ENCODE results near the gene LDB1. TPM values are rescaled to one million over a fixed set of nuclear protein-coding genes. Genes with fewer than 3 reads are reported as not detected.

The LDB1 gene
- total RNA-seq, 8 experiments from 2014 or later, result 36.7 to 132 (median 85.4) TPM

DNA sequence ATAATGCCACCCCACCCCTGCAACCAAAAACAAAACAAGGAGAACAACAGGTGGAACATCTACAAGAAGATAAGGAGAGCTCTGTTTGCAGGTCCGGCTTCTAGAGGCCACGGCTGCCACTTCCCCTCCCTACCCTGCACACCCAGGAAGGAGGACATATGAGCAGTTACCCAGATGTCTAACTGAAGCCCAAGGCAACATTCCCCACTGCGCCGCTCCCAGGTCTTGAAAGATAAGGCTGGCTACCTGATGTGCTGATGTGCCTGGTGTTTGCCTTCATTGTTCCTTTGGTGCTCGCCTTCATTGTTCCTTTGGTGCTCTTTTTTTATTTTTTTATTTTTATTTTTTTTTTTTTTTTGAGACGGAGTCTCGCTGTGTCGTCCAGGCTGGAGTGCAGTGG, 34.0 kb downstream of the LDB1 start:
- in situ Hi-C loops (cut with MboI; ENCODE audit: low pct_unique_long_range_greater_than_20kb in 2 of 9, low sequenced_read_pairs in 9 of 9, unreplicated experiment in 9 of 9), result no loop called here
- WGBS, 10 experiments, result 84 to 100% (median 96%) methylated on average over 1 to 8 of the region's 8 CpGs

GRCh38 chr10:102085336-102085735, 34.8 kb downstream of the LDB1 start:
- in situ Hi-C loops (cut with MboI; ENCODE audit: low pct_unique_long_range_greater_than_20kb in 2 of 9, low sequenced_read_pairs in 9 of 9, unreplicated experiment in 9 of 9), result no loop called here
- no peak for ATAC-seq (replicated peaks in 6 of 8)
- Histone ChIP-seq H3K4me1 (replicated peaks in 1 of 2) (no peaks in the 10 kb centered on the region), H3K27ac (no peak overlapping the region), H3K4me3 (no peak overlapping the region)
- 42 to 100% (median 86%) methylated on average over 1 to 3 of the region's 3 CpGs for WGBS, 10 experiments

More for the DNA sequence above, 34.0 kb downstream of the LDB1 start:
- no peak for ATAC-seq (replicated peaks in 6 of 8)
- Histone ChIP-seq H3K4me1 (replicated peaks in 1 of 2) (no peaks in the 10 kb centered on the region), H3K4me3 (no peak overlapping the region), H3K27ac (no peak overlapping the region)

GRCh38 chr10:102083541-102083940, 36.6 kb downstream of the LDB1 start:
- WGBS, 10 experiments, result 50 to 100% (median 84%) methylated on average over 1 to 3 of the region's 3 CpGs; no CpG with 5 or more reads in 3 of the 10 experiments
- H3K4me3 ChIP-seq, result no peak overlapping the region
- in situ Hi-C loops (cut with MboI; ENCODE audit: low pct_unique_long_range_greater_than_20kb in 2 of 9, low sequenced_read_pairs in 9 of 9, unreplicated experiment in 9 of 9), result no loop called here

GRCh38 chr10:102072673-102073527, 47.3 kb downstream of the LDB1 start:
- H3K27ac ChIP-seq, result no peak overlapping the region
- H3K4me3 ChIP-seq, result no peak overlapping the region
- 50 to 100% (median 100%) methylated on average over 1 to 3 of the region's 4 CpGs; no CpG with 5 or more reads in 3 of the 10 experiments for WGBS, 10 experiments
- in situ Hi-C loops (cut with MboI; ENCODE audit: low pct_unique_long_range_greater_than_20kb in 2 of 9, low sequenced_read_pairs in 9 of 9, unreplicated experiment in 9 of 9), result no loop called here
- ATAC-seq (replicated peaks in 6 of 8), result peak; percentile 86 to 98 (median 94)
- no peaks in the 10 kb centered on the region for H3K4me1 ChIP-seq (replicated peaks in 1 of 2)

More at GRCh38 chr10:102083541-102083940, 36.6 kb downstream of the LDB1 start:
- ATAC-seq (replicated peaks in 6 of 8), result no peak
- no peaks in the 10 kb centered on the region for H3K4me1 ChIP-seq (replicated peaks in 1 of 2)
- H3K27ac ChIP-seq, result no peak overlapping the region

DNA sequence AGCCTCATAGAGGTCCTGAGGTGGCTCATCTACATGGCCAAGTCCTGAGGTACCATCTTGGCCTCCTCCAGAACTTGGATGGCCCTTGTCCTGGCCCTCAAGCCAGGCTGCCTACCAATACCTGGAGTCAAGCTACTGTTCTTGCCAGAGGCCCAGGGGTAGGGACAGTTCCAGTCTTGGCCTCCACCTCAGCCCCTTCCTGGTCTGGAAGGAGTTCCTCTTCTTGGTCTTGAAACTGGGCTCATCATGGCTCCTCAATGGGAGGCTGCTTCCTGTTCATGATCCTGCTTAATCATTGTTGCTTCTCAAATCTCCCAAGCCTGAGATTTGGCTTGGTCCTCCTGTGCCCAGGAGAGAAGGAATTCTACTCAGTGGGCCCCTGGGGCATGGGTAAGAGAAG, 51.1 kb downstream of the LDB1 start:
- no peak for ATAC-seq (replicated peaks in 6 of 8)

DNA sequence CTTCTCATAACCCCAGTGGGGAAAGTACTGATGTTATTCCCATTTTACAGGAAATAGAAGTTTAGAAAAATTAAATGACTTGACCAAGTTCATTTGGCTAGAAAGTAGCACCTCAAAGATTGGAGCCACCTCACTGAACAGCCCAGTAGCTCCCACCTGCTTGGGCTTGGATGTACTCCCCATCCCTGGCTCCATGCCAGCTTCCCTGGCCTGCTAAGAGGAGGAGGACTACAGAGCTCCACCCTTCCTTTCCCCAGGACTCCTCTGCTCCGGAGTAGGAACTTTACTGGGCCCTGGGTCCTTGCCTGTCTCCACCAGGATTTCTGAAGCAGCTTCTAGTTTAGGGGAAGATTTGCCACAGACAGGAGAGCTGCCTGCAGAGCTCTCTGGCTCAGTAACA, 52.0 kb downstream of the LDB1 start:
- no peak overlapping the region for H3K27ac ChIP-seq
- WGBS, 10 experiments, result 0 to 83% (median 17%) methylated on average over 1 of the region's 1 CpG; no CpG with 5 or more reads in 6 of the 10 experiments
- in situ Hi-C loops (cut with MboI; ENCODE audit: low pct_unique_long_range_greater_than_20kb in 2 of 9, low sequenced_read_pairs in 9 of 9, unreplicated experiment in 9 of 9), result no loop called here
- ATAC-seq (replicated peaks in 6 of 8), result no peak
- H3K4me1 ChIP-seq (replicated peaks in 1 of 2), result peaks cover 9 to 11% of the 10 kb centered on the region in 2 donors
- H3K4me3 ChIP-seq, result no peak overlapping the region

More for the DNA sequence above, 51.1 kb downstream of the LDB1 start:
- in situ Hi-C loops (cut with MboI; ENCODE audit: low pct_unique_long_range_greater_than_20kb in 2 of 9, low sequenced_read_pairs in 9 of 9, unreplicated experiment in 9 of 9), result no loop called here
- Histone ChIP-seq H3K4me1 (replicated peaks in 1 of 2) (peaks cover 9 to 11% of the 10 kb centered on the region in 2 donors), H3K27ac (no peak overlapping the region), H3K4me3 (no peak overlapping the region)

DNA sequence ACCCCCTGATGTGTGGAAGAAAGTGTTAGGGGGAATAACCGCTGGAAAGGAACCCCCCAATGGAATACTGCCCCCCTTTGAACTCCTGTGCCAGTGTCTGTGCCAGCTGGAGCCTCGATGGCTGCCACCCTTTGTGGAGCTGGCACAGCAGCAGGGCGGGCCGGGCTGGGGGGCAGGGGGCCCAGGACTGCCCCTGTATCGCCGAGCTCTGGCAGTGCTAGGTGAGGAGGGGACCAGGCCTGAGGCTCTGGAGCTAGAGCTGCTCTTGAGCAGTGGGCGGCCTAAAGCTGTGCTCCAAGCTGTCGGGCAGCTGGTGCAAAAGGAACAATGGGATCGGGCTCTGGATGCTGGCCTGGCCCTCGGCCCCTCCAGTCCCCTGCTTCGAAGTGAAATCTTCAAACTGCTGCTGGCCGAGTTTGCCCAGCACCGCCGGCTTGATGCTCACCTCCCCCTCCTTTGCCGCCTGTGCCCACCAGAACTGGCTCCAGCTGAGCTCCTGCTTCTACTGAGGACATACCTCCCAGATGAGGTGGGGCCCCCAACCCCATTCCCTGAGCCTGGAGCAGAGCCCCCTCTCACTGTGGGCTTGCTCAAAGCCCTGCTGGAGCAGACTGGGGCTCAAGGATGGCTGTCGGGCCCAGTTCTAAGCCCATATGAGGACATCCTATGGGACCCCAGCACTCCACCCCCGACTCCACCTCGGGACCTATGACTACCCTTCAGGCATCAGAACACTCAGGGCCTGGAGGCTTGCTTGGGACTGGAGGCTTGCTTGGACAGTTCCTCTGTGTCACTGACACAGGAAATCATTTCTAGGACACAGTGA, 52.9 kb downstream of the LDB1 start:
- in situ Hi-C loops (cut with MboI; ENCODE audit: low pct_unique_long_range_greater_than_20kb in 2 of 9, low sequenced_read_pairs in 9 of 9, unreplicated experiment in 9 of 9), result no loop called here
- ATAC-seq (replicated peaks in 6 of 8), result no peak
- Histone ChIP-seq H3K27ac (no peak overlapping the region), H3K4me1 (replicated peaks in 1 of 2) (peaks cover 9 to 11% of the 10 kb centered on the region in 2 donors), H3K4me3 (no peak overlapping the region)
- 60 to 95% (median 73%) methylated on average over 3 to 4 of the region's 18 CpGs; no CpG with 5 or more reads in 7 of the 10 experiments for WGBS, 10 experiments

- H3K27ac ChIP-seq, result no peak overlapping the region
- WGBS, 10 experiments, result 88 to 100% (median 94%) methylated on average over 1 to 3 of the region's 16 CpGs; no CpG with 5 or more reads in 6 of the 10 experiments
Measured at GRCh38 chr10:102066399-102067088, 53.6 kb downstream of the LDB1 start.

GRCh38 chr10:102065561-102066398, 54.4 kb downstream of the LDB1 start:
- in situ Hi-C loops (cut with MboI; ENCODE audit: low pct_unique_long_range_greater_than_20kb in 2 of 9, low sequenced_read_pairs in 9 of 9, unreplicated experiment in 9 of 9), result no loop called here
- 0 to 67% (median 20%) methylated on average over 1 to 2 of the region's 63 CpGs; no CpG with 5 or more reads in 7 of the 10 experiments for WGBS, 10 experiments
- peak; percentile 38 to 61 (median 52) for ATAC-seq (replicated peaks in 6 of 8)
- H3K4me1 ChIP-seq (replicated peaks in 1 of 2), result peaks cover 9 to 11% of the 10 kb centered on the region in 2 donors
- peak overlapping the region; percentile 52 to 84 for H3K27ac ChIP-seq
- peak overlapping the region; percentile 58 to 92 (median 67) for H3K4me3 ChIP-seq

More at GRCh38 chr10:102066399-102067088, 53.6 kb downstream of the LDB1 start:
- in situ Hi-C loops (cut with MboI; ENCODE audit: low pct_unique_long_range_greater_than_20kb in 2 of 9, low sequenced_read_pairs in 9 of 9, unreplicated experiment in 9 of 9), result no loop called here
- no peak for ATAC-seq (replicated peaks in 6 of 8)
- H3K4me1 ChIP-seq (replicated peaks in 1 of 2), result peaks cover 9 to 11% of the 10 kb centered on the region in 2 donors
- H3K4me3 ChIP-seq, result peak overlapping the region in 4 of 5 donors; percentile 63 to 92 (median 74)

DNA sequence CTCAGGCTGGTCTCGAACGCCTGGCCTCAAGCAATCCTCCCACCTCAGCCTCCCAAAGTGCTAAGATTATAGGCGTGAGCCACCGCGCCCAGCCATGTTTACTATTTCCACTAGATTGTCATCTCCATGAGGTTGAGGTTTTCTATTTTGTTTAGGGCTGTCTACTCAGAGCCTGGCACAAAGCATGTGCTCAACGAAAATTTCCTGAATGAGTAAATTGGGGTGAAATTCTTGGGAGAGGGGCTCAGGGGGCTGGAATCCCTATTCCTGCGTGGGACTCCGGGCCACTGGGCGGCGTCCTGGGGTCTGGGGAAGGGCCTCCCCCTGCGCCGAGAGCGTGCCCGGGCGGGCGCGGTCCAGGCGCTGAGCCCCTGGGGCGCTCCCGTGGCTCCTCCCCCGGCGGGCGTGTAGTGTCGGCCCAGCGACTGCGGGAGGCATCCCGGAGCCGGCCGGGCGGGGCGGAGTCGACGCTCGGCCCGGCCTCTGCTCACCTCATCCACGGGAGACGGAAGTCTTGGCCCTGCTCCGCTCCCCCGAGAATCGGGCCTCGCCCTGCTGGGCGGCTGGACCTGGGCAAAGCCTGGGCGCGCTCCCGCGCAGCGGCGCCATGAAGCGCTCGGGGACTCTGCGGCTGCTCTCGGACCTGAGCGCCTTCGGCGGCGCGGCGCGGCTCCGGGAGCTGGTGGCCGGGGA, 55.2 kb downstream of the LDB1 start, which contains the start of gene HPS6:
TSS of gene HPS6 (plus strand) at position 482 of the 693 bp plus-strand sequence. CDS start at position 608, 126 bp downstream.
- WGBS, 10 experiments, result 3 to 50% (median 9%) methylated on average over 2 to 13 of the region's 61 CpGs; no CpG with 5 or more reads in 4 of the 10 experiments
- Histone ChIP-seq H3K4me3 (peak within 1 kb of the TSS; percentile 58 to 92 (median 67)), H3K27ac (peak within 1 kb of the TSS; percentile 52 to 84), H3K4me1 (replicated peaks in 1 of 2) (peaks cover 9 to 11% of the 10 kb centered on the region in 2 donors)
- in situ Hi-C loops (cut with MboI; ENCODE audit: low pct_unique_long_range_greater_than_20kb in 2 of 9, low sequenced_read_pairs in 9 of 9, unreplicated experiment in 9 of 9), result no loop called here
- peak; percentile 90 to 97 (median 95) for ATAC-seq (replicated peaks in 6 of 8)

DNA sequence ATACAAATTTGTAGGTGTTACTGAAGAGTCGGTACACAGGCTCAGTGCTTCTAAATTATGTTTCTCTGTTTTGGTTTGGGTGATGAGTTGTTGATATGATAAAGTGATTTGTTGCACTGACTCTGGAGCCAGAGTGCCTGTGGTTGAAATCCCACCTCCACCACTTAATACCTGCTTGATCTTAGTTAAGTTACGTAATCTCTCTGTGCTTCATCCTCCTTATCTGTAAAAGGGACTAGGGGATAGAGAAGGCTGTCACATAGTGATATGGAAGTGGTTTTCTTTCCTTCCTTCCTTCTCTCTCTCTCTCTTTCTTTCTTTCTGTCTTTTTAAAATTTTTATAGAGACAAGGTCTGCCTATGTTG, 55.7 kb downstream of the LDB1 start:
- H3K27ac ChIP-seq, result no peak overlapping the region
- in situ Hi-C loops (cut with MboI; ENCODE audit: low pct_unique_long_range_greater_than_20kb in 2 of 9, low sequenced_read_pairs in 9 of 9, unreplicated experiment in 9 of 9), result no loop called here
- WGBS, 10 experiments, result 17 to 100% (median 90%) methylated on average over 1 to 2 of the region's 2 CpGs; no CpG with 5 or more reads in 4 of the 10 experiments

More for the DNA sequence above, 55.7 kb downstream of the LDB1 start:
- peaks cover 9 to 11% of the 10 kb centered on the region in 2 donors for H3K4me1 ChIP-seq (replicated peaks in 1 of 2)
- ATAC-seq (replicated peaks in 6 of 8), result no peak
- peak overlapping the region; percentile 58 to 92 (median 67) for H3K4me3 ChIP-seq

Data from motor neuron (in vitro differentiated cells).